GM23338 (cell line): Measurements from ENCODE around the gene MAST4. TPM values are rescaled to one million over a fixed set of nuclear protein-coding genes. Genes with fewer than 3 reads are reported as not detected.
A peak's percentile ranks its signal among the peaks of the same experiment; 100 is the strongest.

Source experiments
- ATAC-seq: fragments of 200-7000 bp; cut with Tn5 transposase; 3 replicates; pipeline ENCODE4 v1.9.1; 2020
- DNase-seq: peaks from one replicate; pipeline ENCODE4 v3.0.0-alpha.2; 2015; ENCODE audit warnings: low spot score
- H2AFZ ChIP-seq: fragments of 200-600 bp; sonication (generic); 2 replicates; pipeline ENCODE4 v1.8.0; 2016; ENCODE audit warnings: antibody characterized with exemption, mild to moderate bottlenecking, moderate library complexity
- H3F3A ChIP-seq: fragments of 200-600 bp; sonication (generic); replicated peaks from 2 replicates; pipeline ENCODE4 v1.8.0; 2017; ENCODE audit warnings: antibody characterized with exemption, mixed run types, low read depth
- H3K27ac ChIP-seq: fragments of 200-600 bp; sonication (generic); 2 replicates; pipeline ENCODE4 v1.6.1; 2016; ENCODE audit warnings: low read depth
- H3K27me3 ChIP-seq: fragments of 200-600 bp; sonication (generic); 2 replicates; pipeline ENCODE4 v1.8.0; 2016; ENCODE audit warnings: mild to moderate bottlenecking, mixed run types, moderate library complexity; ENCODE audit not compliant: insufficient read depth
- H3K36me3 ChIP-seq: fragments of 200-600 bp; sonication (generic); 2 replicates; pipeline ENCODE4 v1.8.0; 2016; ENCODE audit warnings: mild to moderate bottlenecking; ENCODE audit not compliant: insufficient read depth
- H3K4me1 ChIP-seq: fragments of 200-600 bp; sonication (generic); 2 replicates; pipeline ENCODE4 v1.8.0; 2016; ENCODE audit warnings: mild to moderate bottlenecking, moderate library complexity; ENCODE audit not compliant: insufficient read depth
- H3K4me2 ChIP-seq: fragments of 200-600 bp; sonication (generic); 2 replicates; pipeline ENCODE4 v1.7.1; 2017; ENCODE audit warnings: mixed run types
- H3K4me3 ChIP-seq: fragments of 200-600 bp; sonication (generic); 2 replicates; pipeline ENCODE4 v1.6.1; 2016; ENCODE audit warnings: mixed run types
- H3K79me2 ChIP-seq: fragments of 200-600 bp; sonication (generic); replicated peaks from 2 replicates; pipeline ENCODE4 v1.8.0; 2017; ENCODE audit warnings: mild to moderate bottlenecking; ENCODE audit not compliant: insufficient read depth
- H3K9me2 ChIP-seq: fragments of 200-600 bp; sonication (generic); 2 replicates; pipeline ENCODE4 v1.8.0; 2017; ENCODE audit not compliant: insufficient read depth
- H4K20me1 ChIP-seq: fragments of 200-600 bp; sonication (generic); replicated peaks from 2 replicates; pipeline ENCODE4 v1.8.0; 2017; ENCODE audit warnings: mild to moderate bottlenecking; ENCODE audit not compliant: insufficient read depth
- H3K27ac Mint-ChIP-seq: 2 replicates; pipeline ENCODE4 v1.8.0; 2020; ENCODE audit warnings: inconsistent platforms, mild to moderate bottlenecking, moderate library complexity, mixed read lengths
- H3K27me3 Mint-ChIP-seq: 3 replicates; pipeline ENCODE4 v1.8.0; 2022; ENCODE audit warnings: low read depth, mild to moderate bottlenecking, moderate library complexity, mixed read lengths, inconsistent platforms; ENCODE audit not compliant: insufficient read depth, poor library complexity
- H3K36me3 Mint-ChIP-seq: 3 replicates; pipeline ENCODE4 v1.8.0; 2021; ENCODE audit warnings: low read depth, mild to moderate bottlenecking, inconsistent platforms, moderate library complexity, mixed read lengths
- H3K4me1 Mint-ChIP-seq: 3 replicates; pipeline ENCODE4 v1.8.0; 2020; ENCODE audit warnings: mild to moderate bottlenecking, inconsistent platforms, mixed read lengths
- H3K4me3 Mint-ChIP-seq: 3 replicates; pipeline ENCODE4 v1.8.0; 2021; ENCODE audit warnings: moderate library complexity, mild to moderate bottlenecking, inconsistent platforms, mixed read lengths
- H3K9me3 Mint-ChIP-seq: 3 replicates; pipeline ENCODE4 v1.8.0; 2020; ENCODE audit warnings: moderate library complexity, mild to moderate bottlenecking, inconsistent platforms, mixed read lengths
- CREB1 ChIP-seq: fragments of 250-450 bp; sonication (Bioruptor Pico); IDR thresholded peaks from 2 replicates; pipeline ENCODE4 v1.5.0; 2020; ENCODE audit warnings: low read depth, mild to moderate bottlenecking, moderate library complexity
- EZH2phosphoT487 ChIP-seq: fragments of 200-600 bp; sonication (generic); IDR thresholded peaks from one replicate; pipeline ENCODE4 v1.8.1; 2018; ENCODE audit warnings: antibody characterized with exemption; ENCODE audit not compliant: unreplicated experiment
- JUNB ChIP-seq: IDR thresholded peaks from one replicate; pipeline ENCODE4 v1.6.1; 2016; ENCODE audit warnings: antibody characterized with exemption; ENCODE audit not compliant: unreplicated experiment
- NANOG ChIP-seq: IDR thresholded peaks from 2 replicates; pipeline ENCODE4 v1.6.1; 2016; ENCODE audit warnings: antibody characterized with exemption, borderline replicate concordance
- REST ChIP-seq: IDR thresholded peaks from one replicate; pipeline ENCODE4 v1.6.1; 2018; ENCODE audit warnings: antibody characterized with exemption; ENCODE audit not compliant: unreplicated experiment
- ZNF331 ChIP-seq: fragments of 250-450 bp; sonication (Bioruptor Pico); IDR thresholded peaks from 2 replicates; pipeline ENCODE4 v1.5.0; 2020; ENCODE audit warnings: low read depth, mild to moderate bottlenecking, moderate library complexity
- ZNF462 ChIP-seq: fragments of 250-450 bp; sonication (Bioruptor Pico); IDR thresholded peaks from 2 replicates; pipeline ENCODE4 v1.5.0; 2020; ENCODE audit warnings: mild to moderate bottlenecking, moderate library complexity
- polyA plus RNA-seq: library from polyadenylated mRNA; unstranded; fragments of >200 nt; fragmentation: Nextera tagmentation; extraction: Ambion mirVana; gene quantifications from 2 replicates; pipeline ENCODE4 v1.2.1, GENCODE V29; 2016
- total RNA-seq: library from RNA; depleted of rRNA; stranded (reverse); fragments of >200 nt; shearing (Covaris generic); gene quantifications from 2 replicates; pipeline ENCODE4 v1.2.3, GENCODE V29; 2014
- TF ChIP-seq, protein P1 (sequence below), 2 experiments: fragments of 200-600 bp in 1 of 2; sonication (generic) in 1 of 2; conservative IDR thresholded peaks; 2 replicates each; pipeline versions ENCODE4 v1.5.1 to v1.6.1; 2016 to 2017; ENCODE audit warnings: antibody characterized with exemption in 2 of 2, low read depth in 2 of 2, mild to moderate bottlenecking in 2 of 2, moderate library complexity in 1 of 2

MAST4 gene
- total and polyA plus RNA-seq, 2 experiments from 2014 or later = 3.6 to 8.5 TPM

DNA sequence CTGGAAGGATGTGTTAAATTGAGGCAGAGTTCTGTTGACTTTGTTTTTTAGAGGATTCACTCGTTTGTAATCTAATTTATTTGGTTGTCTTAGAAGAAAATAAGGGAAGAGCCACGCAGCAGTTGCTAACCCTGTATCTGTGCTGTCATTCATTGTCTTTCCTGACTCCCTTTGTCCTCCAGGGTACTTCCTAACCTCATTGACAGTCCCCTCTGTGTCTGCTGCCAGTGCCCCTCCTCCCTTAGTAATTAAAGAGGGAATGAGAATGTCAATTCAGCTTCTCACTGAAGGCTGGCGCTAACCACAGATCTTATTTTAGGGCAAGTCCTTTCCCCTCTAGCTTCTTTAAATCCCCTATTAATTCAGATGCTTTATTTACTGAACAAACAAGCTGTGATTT lies 84.0 kb downstream of the MAST4 start:
- ATAC-seq = peak; percentile 85

More for the DNA sequence above, 84.0 kb downstream of the MAST4 start:
- peaks cover 2% of the 10 kb centered on the region for H3K27me3 Mint-ChIP-seq
- no peak for TF ChIP-seq CREB1 (CRISPR knock-in tag)
- TF ChIP-seq JUNB = no peak
- no peak for TF ChIP-seq EZH2phosphoT487
- no peak for TF ChIP-seq ZNF462 (CRISPR knock-in tag)
- no peak for TF ChIP-seq REST
- TF ChIP-seq ZNF331 = no peak
- TF ChIP-seq, protein P1, sequence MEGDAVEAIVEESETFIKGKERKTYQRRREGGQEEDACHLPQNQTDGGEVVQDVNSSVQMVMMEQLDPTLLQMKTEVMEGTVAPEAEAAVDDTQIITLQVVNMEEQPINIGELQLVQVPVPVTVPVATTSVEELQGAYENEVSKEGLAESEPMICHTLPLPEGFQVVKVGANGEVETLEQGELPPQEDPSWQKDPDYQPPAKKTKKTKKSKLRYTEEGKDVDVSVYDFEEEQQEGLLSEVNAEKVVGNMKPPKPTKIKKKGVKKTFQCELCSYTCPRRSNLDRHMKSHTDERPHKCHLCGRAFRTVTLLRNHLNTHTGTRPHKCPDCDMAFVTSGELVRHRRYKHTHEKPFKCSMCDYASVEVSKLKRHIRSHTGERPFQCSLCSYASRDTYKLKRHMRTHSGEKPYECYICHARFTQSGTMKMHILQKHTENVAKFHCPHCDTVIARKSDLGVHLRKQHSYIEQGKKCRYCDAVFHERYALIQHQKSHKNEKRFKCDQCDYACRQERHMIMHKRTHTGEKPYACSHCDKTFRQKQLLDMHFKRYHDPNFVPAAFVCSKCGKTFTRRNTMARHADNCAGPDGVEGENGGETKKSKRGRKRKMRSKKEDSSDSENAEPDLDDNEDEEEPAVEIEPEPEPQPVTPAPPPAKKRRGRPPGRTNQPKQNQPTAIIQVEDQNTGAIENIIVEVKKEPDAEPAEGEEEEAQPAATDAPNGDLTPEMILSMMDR (conservative IDR thresholded peaks at IDR 0.05; ENCODE audit: low read depth in 2 of 2) = no peak
- no peak for TF ChIP-seq NANOG
- no peak overlapping the region for H3K4me3 Mint-ChIP-seq
- no peaks in the 10 kb centered on the region for H3K27me3 ChIP-seq
- no peak overlapping the region for H2AFZ ChIP-seq
- no peak overlapping the region; the same call in 1 of the 2 replicates for H3K27ac Mint-ChIP-seq
- H3K36me3 Mint-ChIP-seq = no peaks in the 10 kb centered on the region
- H3K4me3 ChIP-seq = no peak overlapping the region
- H3K27ac ChIP-seq = no peak overlapping the region
- H4K20me1 ChIP-seq = 0 out of 2 replicates have a peak, but pooled peaks cover 3% of the 10 kb centered on the region
- H3K4me1 ChIP-seq = 0 out of 2 replicates have a peak, but pooled peaks cover 9% of the 10 kb centered on the region
- peak overlapping the region; percentile 8; the same call in 1 of the 2 replicates for H3K4me2 ChIP-seq
- no peaks in the 10 kb centered on the region for H3K36me3 ChIP-seq
- H3K9me3 Mint-ChIP-seq = no peaks in the 10 kb centered on the region
- no peaks in the 10 kb centered on the region for H3K9me2 ChIP-seq
- no peaks in the 10 kb centered on the region for H3F3A ChIP-seq
- no peaks in the 10 kb centered on the region for H3K79me2 ChIP-seq
- DNase-seq = peak; percentile 32
- peaks cover 12% of the 10 kb centered on the region for H3K4me1 Mint-ChIP-seq
